WERI-Rb-1 (cell line): Measurements from ENCODE around the gene GRK4.

Source experiments
- DNase-seq: peaks from one replicate; pipeline ENCODE4 v3.0.0-alpha.2; 2020
- H3K27ac ChIP-seq: fragments of 250-450 bp; sonication (Bioruptor Pico); 2 replicates; pipeline ENCODE4 v1.5.1; 2020; ENCODE audit warnings: mild to moderate bottlenecking, moderate library complexity
- H3K27me3 ChIP-seq: fragments of 250-450 bp; sonication (Bioruptor Pico); 2 replicates; pipeline ENCODE4 v1.5.1; 2021; ENCODE audit warnings: mild to moderate bottlenecking, low read depth, moderate library complexity; ENCODE audit not compliant: insufficient read depth, severe bottlenecking
- H3K36me3 ChIP-seq: fragments of 250-450 bp; sonication (Bioruptor Pico); 2 replicates; pipeline ENCODE4 v1.5.1; 2020; ENCODE audit warnings: mild to moderate bottlenecking, moderate library complexity
- H3K4me3 ChIP-seq: 2 replicates; pipeline ENCODE4 v1.5.1; 2011; ENCODE audit warnings: low read depth, mild to moderate bottlenecking, control low read depth, low read length
- H3K9me3 ChIP-seq: fragments of 250-450 bp; sonication (Bioruptor Pico); 2 replicates; pipeline ENCODE4 v1.5.1; 2021; ENCODE audit warnings: mild to moderate bottlenecking, moderate library complexity; ENCODE audit not compliant: severe bottlenecking
- TF ChIP-seq, protein P1 (sequence below): IDR thresholded peaks from 2 replicates; pipeline ENCODE4 v1.5.1; 2011; ENCODE audit warnings: low read depth, mild to moderate bottlenecking, control low read depth, inconsistent platforms, low read length

The GRK4 gene

DNA sequence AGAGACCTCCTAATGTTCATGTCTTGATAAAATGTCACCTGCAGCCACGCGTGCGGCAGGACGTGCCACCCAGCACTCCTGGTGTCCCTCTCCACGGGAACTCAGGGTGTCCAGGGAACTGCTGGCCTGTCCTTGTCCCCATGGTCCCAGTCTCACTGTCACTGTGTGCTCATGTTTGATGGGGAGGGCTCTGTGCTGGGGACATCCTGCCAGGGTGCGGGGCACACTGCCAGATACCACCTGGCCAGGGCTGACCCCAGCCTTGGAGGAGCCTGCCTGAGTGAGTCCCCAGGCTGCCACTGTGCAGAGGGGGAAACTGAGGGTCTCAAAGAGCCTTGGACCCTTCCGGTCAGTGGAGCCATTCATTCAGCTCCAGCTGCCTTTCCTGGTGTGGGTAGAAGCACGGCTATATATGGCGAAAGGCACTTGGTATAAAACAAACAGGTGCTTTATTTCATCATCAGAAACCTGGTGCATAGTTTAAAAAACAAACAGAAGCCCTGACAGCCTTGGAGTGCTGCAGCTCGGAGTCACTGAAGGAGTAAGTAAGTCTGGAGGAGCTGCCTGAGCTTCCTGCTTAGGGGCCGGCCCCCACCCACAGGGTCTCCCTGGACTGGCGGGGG lies 33.1 kb upstream of the GRK4 start:
- Histone ChIP-seq H3K9me3 (no peaks in the 10 kb centered on the region), H3K27ac (no peak overlapping the region), H3K4me3 (no peak overlapping the region), H3K27me3 (no peaks in the 10 kb centered on the region), H3K36me3 (peaks cover 85% of the 10 kb centered on the region)
- TF ChIP-seq, protein P1, sequence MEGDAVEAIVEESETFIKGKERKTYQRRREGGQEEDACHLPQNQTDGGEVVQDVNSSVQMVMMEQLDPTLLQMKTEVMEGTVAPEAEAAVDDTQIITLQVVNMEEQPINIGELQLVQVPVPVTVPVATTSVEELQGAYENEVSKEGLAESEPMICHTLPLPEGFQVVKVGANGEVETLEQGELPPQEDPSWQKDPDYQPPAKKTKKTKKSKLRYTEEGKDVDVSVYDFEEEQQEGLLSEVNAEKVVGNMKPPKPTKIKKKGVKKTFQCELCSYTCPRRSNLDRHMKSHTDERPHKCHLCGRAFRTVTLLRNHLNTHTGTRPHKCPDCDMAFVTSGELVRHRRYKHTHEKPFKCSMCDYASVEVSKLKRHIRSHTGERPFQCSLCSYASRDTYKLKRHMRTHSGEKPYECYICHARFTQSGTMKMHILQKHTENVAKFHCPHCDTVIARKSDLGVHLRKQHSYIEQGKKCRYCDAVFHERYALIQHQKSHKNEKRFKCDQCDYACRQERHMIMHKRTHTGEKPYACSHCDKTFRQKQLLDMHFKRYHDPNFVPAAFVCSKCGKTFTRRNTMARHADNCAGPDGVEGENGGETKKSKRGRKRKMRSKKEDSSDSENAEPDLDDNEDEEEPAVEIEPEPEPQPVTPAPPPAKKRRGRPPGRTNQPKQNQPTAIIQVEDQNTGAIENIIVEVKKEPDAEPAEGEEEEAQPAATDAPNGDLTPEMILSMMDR: no peak
- no peak for DNase-seq

DNA sequence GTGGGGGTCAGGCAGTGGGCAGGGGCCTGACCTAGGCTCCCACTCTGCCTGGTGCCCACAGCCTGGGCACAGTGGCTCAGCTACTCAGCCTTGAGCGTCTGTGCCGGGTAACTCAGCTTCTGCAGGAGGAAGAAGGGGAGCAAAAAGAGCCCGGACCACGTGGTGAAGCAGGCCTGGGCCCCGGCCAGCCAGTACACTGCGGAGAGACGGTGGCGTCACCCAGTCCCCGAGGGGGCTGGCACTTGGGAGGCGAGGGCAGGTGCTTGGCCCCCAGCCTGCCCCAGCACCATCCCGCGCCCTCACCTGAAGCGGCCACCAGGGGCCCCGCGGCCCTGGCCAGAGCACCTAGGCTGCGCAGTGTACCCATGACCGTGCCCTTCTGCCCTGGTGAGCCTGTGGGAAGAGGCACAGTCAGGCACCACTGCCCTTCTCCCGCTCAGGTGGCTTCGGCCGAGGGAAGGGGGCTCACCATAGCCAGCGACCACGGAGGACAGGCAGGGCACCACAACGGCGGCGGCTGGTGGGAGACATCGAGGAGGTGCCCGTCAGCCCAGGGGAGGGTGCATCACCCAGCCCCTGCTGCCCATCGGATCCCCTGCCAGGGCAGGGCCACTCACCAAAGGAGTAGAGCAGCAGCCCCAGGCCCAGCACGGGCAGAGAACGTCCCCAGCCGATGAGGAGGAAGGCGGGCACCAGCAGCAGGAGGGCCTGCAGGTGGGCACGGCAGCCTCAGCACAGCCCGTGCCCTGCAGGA lies 32.4 kb upstream of the GRK4 start:
- Histone ChIP-seq H3K9me3 (no peaks in the 10 kb centered on the region), H3K27me3 (no peaks in the 10 kb centered on the region), H3K36me3 (peaks cover 79% of the 10 kb centered on the region), H3K4me3 (no peak overlapping the region), H3K27ac (peak overlapping the region; percentile 31; the same call in 1 of the 2 replicates)
- DNase-seq: no peak
- TF ChIP-seq, protein P1: peak; percentile 55

DNA sequence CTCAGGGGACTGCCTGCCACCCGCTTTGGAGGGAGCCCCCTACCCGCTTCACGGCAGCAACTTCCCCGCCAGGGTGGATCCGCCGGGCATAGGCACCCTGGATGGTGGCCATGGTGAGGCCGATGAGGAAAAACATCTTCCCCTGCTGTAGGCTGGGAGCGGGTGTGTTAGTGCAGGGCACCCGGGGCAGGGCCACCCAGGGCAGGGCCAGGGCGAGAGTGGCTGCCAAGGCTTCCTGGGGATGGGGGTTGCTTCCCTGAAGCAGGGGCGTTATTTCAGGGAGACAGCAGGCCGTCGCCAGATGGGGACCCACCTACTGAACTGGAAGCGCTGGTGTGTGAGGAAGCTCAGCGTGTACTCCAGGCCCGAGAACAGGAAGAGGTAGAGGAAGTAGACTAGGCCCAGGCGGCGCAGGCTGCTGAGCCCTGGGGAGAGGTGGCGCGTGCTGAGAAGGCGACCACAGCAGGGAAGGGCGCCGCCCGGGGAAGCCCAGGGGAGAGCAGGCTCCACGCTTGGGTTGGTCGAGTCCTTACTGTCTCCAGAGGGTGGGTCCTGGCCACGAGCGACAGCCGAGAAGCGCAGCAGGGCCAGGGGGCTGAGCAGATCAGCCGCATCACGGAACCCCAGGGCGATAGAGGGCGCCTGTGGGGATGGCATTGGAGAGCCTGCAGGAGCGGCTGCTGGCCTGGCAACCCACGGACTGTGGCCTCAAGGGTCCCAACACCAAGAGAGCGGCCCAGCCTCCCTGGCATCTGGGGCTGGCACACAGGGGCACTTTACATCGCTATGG lies 31.7 kb upstream of the GRK4 start:
- H3K4me3 ChIP-seq: no peak overlapping the region
- no peak for DNase-seq
- TF ChIP-seq, protein P1: peak; percentile 38; the same call in 1 of the 2 replicates
- H3K9me3 ChIP-seq: no peaks in the 10 kb centered on the region
- H3K27ac ChIP-seq: peak overlapping the region; percentile 31
- no peaks in the 10 kb centered on the region for H3K27me3 ChIP-seq
- peaks cover 71% of the 10 kb centered on the region for H3K36me3 ChIP-seq

DNA sequence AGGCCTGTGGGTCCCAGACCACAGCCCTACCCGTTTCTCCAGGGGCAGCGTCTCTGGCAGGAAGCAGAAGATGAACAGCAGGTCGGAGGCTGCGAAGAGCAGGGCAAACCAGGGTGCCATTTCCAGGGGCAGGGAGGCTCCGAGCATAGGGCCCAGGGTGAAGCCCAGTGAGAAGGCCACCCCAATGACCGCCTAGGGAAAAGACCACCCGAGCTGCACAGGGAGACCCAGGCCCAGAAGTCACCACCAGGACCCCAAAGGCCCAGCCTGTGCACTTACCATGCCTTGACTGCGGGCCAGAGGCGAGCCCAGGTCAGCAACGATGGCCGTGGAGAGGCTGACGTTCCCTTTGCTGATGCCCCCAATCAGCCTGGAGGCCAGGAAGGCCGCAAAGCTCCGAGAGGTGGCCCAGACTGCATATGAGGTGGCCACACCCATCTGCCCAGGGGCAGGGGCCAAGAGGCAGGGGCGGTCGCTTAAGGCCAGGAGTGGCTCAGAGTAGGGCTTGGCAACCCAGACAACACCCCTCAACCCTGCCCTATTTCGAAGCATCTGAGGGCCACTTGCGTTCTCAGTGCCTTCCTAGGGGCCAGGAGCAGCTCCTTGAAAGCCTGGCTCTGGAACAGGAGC lies 30.9 kb upstream of the GRK4 start:
- no peak for DNase-seq
- TF ChIP-seq, protein P1: no peak
- Histone ChIP-seq H3K4me3 (no peak overlapping the region), H3K27me3 (no peaks in the 10 kb centered on the region), H3K27ac (peak overlapping the region; percentile 31), H3K36me3 (peaks cover 64% of the 10 kb centered on the region), H3K9me3 (no peaks in the 10 kb centered on the region)

DNA sequence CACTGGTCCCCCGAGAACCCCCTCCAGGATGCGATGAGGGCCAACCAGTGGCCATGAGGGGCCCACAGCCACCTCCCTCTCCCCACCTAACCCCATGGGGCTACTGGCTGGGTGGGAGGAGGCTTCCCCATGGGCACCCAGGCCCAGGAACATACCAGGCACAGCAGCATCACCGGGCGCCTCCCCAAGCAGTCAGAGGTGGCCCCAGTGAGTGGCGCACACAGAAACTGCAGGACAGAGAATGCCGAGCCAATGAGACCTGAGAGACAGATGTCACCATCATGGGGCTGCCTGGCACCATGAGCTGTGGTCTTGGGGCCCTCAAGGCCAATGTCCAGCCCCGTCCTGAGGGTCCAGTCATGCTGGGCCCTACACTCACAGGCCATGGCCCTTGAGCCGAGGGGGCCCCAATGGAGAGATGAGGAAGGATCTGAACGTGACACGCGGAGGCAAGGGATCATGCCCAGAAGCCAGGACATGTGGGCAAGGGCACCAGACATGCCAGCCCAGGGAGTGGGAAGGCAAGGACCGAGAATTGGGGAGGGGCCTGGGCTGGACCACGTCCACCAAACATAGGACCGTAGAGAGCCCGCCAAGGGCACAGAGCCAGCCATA lies 30.3 kb upstream of the GRK4 start:
- no peak overlapping the region for H3K27ac ChIP-seq
- TF ChIP-seq, protein P1: no peak

More for the DNA sequence above, 30.3 kb upstream of the GRK4 start:
- H3K36me3 ChIP-seq: peaks cover 64% of the 10 kb centered on the region
- no peak overlapping the region for H3K4me3 ChIP-seq
- no peaks in the 10 kb centered on the region for H3K9me3 ChIP-seq
- no peaks in the 10 kb centered on the region for H3K27me3 ChIP-seq
- no peak for DNase-seq
